ENCODE measurements around the gene SPINT4.
A peak's percentile ranks its signal among the peaks of the same experiment; 100 is the strongest.
"Not testable (repeated sequence)": the region's sequence is repeated elsewhere in the genome, so short reads cannot be mapped to it uniquely, and the experiment has no call there.

Gene SPINT4

DNA sequence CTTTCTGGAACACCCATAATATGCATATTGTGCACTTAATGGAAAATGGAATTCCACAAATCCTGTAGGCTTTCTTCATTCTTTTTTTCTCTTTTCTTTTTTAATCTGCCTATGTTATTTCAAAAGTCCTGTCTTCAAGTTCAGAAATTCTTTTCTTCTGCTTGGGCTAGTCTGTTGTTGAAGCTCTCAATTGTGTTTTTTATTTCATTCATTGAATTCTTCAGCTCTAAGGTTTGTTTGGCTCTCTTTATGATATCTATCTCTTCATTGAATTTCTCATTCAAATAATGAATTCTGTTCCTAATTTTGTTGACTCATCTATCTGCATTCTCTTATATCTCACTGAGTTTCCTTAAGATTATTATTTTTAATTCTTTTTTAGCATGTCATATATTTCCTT, 10.1 kb downstream of the SPINT4 start:
- no peaks in the 10 kb centered on the region for H3K36me3 ChIP-seq (ENCODE audit: control insufficient read depth, insufficient read depth, low read length)

DNA sequence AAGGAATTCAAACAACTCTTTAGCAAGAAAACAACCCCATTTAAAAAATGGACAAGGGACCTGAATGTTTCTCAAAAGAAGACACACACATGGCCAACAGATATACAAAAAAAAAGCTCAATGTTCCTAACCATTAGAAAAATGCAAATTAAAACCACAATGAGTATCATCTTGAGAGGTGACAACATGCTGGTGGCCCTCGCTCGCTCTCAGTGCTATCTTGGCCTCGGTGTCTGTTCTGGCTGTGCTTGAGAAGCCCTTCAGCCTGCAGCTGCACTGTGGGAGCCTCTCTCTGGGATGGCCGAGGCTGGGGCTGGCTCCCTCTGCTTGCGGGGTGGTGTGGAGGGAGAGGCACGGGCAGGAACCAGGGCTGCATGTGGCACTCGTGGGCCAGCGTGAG, 13.4 kb downstream of the SPINT4 start:
- H3K9me3 ChIP-seq (ENCODE audit: control insufficient read depth, insufficient read depth, low read length) = no peaks in the 10 kb centered on the region
- no peak overlapping the region for H3K4me3 ChIP-seq (ENCODE audit: low read depth, low read length)
- H3K4me1 ChIP-seq (ENCODE audit: control insufficient read depth, insufficient read depth, low read length) = no peaks in the 10 kb centered on the region
- H3K27me3 ChIP-seq (ENCODE audit: control insufficient read depth, insufficient read depth, low read length) = no peaks in the 10 kb centered on the region
- H3K9ac ChIP-seq (ENCODE audit: low read depth, low read length) = no peak overlapping the region
- no peaks in the 10 kb centered on the region for H3K36me3 ChIP-seq (ENCODE audit: control insufficient read depth, insufficient read depth, low read length)

More for the DNA sequence above, 10.1 kb downstream of the SPINT4 start:
- Histone ChIP-seq H3K27me3 (ENCODE audit: control insufficient read depth, insufficient read depth, low read length) (no peaks in the 10 kb centered on the region), H3K9ac (ENCODE audit: low read depth, low read length) (no peak overlapping the region), H3K4me1 (ENCODE audit: control insufficient read depth, insufficient read depth, low read length) (no peaks in the 10 kb centered on the region), H3K9me3 (ENCODE audit: control insufficient read depth, insufficient read depth, low read length) (no peaks in the 10 kb centered on the region), H3K4me3 (ENCODE audit: low read depth, low read length) (no peak overlapping the region)

DNA sequence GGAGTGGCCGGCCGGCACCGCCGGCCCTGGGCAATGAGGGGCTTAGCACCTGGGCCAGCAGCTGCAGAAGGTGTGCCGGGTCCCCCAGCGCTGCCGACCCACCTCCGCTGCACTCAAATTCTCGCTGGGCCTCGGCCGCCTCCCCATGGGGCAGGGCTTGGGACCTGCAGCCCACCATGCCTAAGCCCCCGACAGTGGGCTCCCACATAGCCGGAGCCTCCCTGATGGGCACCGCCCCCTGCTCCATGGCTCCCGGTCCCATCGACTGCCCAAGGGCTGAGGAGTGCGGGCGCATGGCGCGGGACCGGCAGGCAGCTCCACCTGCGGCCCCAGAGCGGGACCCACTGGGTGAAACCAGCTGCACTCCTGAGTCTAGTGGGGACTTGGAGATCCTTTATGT, 13.8 kb downstream of the SPINT4 start:
- no peak overlapping the region for H3K4me3 ChIP-seq (ENCODE audit: low read depth, low read length)
- no peak overlapping the region for H3K9ac ChIP-seq (ENCODE audit: low read depth, low read length)
- no peaks in the 10 kb centered on the region for H3K36me3 ChIP-seq (ENCODE audit: control insufficient read depth, insufficient read depth, low read length)
- H3K4me1 ChIP-seq (ENCODE audit: control insufficient read depth, insufficient read depth, low read length) = no peaks in the 10 kb centered on the region
- no peaks in the 10 kb centered on the region for H3K27me3 ChIP-seq (ENCODE audit: control insufficient read depth, insufficient read depth, low read length)
- H3K9me3 ChIP-seq (ENCODE audit: control insufficient read depth, insufficient read depth, low read length) = no peaks in the 10 kb centered on the region

DNA sequence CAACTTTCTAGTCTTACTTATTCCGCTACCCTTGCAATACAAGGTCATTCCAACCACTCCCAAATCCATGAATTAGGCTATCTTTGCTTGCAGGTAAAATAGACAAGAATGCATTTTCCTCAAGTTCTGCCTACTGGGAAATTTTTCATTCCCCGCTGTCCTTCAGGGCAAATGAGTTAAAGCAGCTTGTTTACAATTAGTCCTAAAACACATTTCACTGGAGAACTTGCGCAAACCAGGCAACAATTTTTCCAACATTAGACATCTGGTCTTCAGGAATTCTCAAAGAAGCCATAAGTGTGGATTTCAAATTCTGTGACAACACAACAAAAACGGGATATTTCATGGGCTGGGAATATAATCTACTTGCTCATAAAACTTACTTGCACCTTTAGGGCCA, 20.4 kb downstream of the SPINT4 start:
- H3K36me3 ChIP-seq (ENCODE audit: control insufficient read depth, insufficient read depth, low read length) = no peaks in the 10 kb centered on the region
- no peaks in the 10 kb centered on the region for H3K4me1 ChIP-seq (ENCODE audit: control insufficient read depth, insufficient read depth, low read length)
- H3K9ac ChIP-seq (ENCODE audit: low read depth, low read length) = no peak overlapping the region
- no peaks in the 10 kb centered on the region for H3K9me3 ChIP-seq (ENCODE audit: control insufficient read depth, insufficient read depth, low read length)
- H3K4me3 ChIP-seq (ENCODE audit: low read depth, low read length) = no peak overlapping the region
- no peaks in the 10 kb centered on the region for H3K27me3 ChIP-seq (ENCODE audit: control insufficient read depth, insufficient read depth, low read length)

DNA sequence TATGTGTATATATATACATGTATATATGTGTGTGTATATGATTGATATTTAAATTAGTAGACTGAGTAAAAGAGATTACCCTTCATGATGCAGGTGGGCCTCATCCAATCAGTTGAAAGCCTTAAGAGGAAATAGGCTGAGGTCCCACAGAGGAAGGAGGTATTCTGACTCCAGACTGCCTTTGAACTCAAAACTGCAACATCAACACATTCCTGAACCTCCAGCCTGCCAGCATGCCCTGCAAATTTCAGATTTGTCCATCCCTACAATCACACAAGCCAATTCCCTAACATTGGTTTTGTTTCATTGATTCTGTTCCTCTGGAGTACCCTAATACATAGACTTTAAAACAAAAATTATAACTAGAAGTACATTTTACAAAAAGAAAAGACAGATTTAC, 22.9 kb downstream of the SPINT4 start:
- no peaks in the 10 kb centered on the region for H3K4me1 ChIP-seq (ENCODE audit: control insufficient read depth, insufficient read depth, low read length)
- no peaks in the 10 kb centered on the region for H3K36me3 ChIP-seq (ENCODE audit: control insufficient read depth, insufficient read depth, low read length)
- no peaks in the 10 kb centered on the region for H3K27me3 ChIP-seq (ENCODE audit: control insufficient read depth, insufficient read depth, low read length)
- no peaks in the 10 kb centered on the region for H3K9me3 ChIP-seq (ENCODE audit: control insufficient read depth, insufficient read depth, low read length)
- H3K9ac ChIP-seq (ENCODE audit: low read depth, low read length) = no peak overlapping the region
- no peak overlapping the region for H3K4me3 ChIP-seq (ENCODE audit: low read depth, low read length)

DNA sequence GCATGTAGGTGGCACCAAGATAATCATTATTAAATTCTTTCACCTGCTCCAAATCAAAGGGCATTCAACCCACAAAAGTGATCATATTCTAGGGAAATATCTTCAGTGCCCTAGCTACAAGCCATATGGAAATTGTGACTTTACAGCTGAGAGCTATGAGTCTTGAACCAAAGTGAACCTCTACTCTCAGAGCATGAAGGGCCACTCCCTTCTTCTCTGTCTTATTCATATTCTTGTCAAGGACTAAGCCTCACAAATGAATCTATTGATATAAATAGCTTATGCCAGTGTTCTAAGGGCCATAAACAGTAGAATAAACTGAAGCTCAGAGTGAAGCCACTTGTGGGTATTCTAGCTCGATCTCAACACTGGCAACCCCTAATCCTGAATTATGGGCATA, 29.6 kb downstream of the SPINT4 start:
- Histone ChIP-seq H3K27me3 (ENCODE audit: control insufficient read depth, insufficient read depth, low read length) (no peaks in the 10 kb centered on the region), H3K4me1 (ENCODE audit: control insufficient read depth, insufficient read depth, low read length) (no peaks in the 10 kb centered on the region), H3K9ac (ENCODE audit: low read depth, low read length) (no peak overlapping the region), H3K4me3 (ENCODE audit: low read depth, low read length) (no peak overlapping the region), H3K36me3 (ENCODE audit: control insufficient read depth, insufficient read depth, low read length) (no peaks in the 10 kb centered on the region), H3K9me3 (ENCODE audit: control insufficient read depth, insufficient read depth, low read length) (no peaks in the 10 kb centered on the region)

DNA sequence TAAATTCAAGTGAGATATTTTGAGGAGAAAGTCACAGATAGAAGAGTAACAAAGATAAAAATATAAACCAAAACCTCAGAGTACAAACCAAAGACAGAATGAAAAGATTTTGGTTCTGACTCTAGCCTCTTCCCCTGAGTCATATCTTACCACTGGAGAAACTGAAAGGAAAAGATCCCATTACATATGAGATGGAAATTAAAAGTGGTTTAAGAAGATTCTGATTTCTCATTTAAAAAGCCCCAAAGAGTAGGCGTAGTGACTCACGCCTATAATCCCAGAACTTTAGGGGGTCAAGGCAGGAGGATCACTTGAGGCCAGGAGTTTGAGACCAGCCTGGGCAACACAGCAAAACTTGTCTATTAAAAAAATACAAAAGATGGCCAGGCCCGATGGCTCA, 30.6 kb downstream of the SPINT4 start:
- no peak overlapping the region for H3K9ac ChIP-seq (ENCODE audit: low read depth, low read length)
- H3K9me3 ChIP-seq (ENCODE audit: control insufficient read depth, insufficient read depth, low read length) = no peaks in the 10 kb centered on the region
- H3K4me3 ChIP-seq (ENCODE audit: low read depth, low read length) = no peak overlapping the region
- H3K27me3 ChIP-seq (ENCODE audit: control insufficient read depth, insufficient read depth, low read length) = no peaks in the 10 kb centered on the region
- no peaks in the 10 kb centered on the region for H3K4me1 ChIP-seq (ENCODE audit: control insufficient read depth, insufficient read depth, low read length)
- H3K36me3 ChIP-seq (ENCODE audit: control insufficient read depth, insufficient read depth, low read length) = no peaks in the 10 kb centered on the region

DNA sequence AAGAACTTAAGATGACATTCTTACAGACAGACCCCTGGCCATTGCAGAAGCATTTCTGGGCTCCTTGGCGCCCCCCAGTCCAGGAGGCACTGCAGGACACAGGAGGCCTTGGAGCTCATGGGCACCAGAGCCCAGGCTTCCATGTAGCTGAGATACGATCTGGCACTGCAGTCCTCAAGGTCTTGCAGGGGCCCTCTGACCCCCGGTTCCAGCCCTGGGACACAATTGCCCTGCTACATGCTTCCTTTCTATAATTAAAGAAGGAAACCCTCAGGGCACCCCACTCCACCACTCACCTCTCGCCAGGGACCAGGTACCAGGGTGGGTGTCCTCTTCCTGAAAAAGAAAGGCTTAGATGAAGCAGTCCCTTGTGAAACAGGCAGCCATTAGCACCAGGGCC, 35.9 kb downstream of the SPINT4 start:
- Histone ChIP-seq H3K27me3 (ENCODE audit: control insufficient read depth, insufficient read depth, low read length) (no peaks in the 10 kb centered on the region), H3K4me3 (ENCODE audit: low read depth, low read length) (no peak overlapping the region), H3K36me3 (ENCODE audit: control insufficient read depth, insufficient read depth, low read length) (no peaks in the 10 kb centered on the region), H3K4me1 (ENCODE audit: control insufficient read depth, insufficient read depth, low read length) (no peaks in the 10 kb centered on the region), H3K9me3 (ENCODE audit: control insufficient read depth, insufficient read depth, low read length) (no peaks in the 10 kb centered on the region), H3K9ac (ENCODE audit: low read depth, low read length) (no peak overlapping the region)

DNA sequence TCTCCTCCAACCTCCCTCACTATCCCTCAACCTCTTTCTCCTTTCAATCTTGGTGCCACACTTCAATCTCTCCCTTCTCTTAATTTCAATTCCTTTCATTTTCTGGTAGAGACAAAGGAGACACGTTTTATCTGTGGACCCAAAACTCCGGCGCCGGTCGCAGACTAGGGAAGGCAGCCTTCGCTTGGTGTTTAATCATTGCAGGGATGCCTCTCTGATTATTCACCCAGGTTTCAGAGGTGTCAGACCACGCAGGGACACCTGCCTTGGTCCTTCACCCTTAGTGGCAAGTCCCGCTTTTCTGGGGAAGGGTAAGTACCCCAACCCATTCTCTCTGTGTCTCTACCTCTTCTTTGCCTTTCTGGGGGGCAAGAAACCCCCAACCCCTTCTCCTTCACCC, 37.8 kb downstream of the SPINT4 start:
- not testable (repeated sequence) for H3K4me3 ChIP-seq (ENCODE audit: low read depth, low read length); H3K9ac ChIP-seq (ENCODE audit: low read depth, low read length); H3K36me3 ChIP-seq (ENCODE audit: control insufficient read depth, insufficient read depth, low read length); H3K27me3 ChIP-seq (ENCODE audit: control insufficient read depth, insufficient read depth, low read length); H3K9me3 ChIP-seq (ENCODE audit: control insufficient read depth, insufficient read depth, low read length); H3K4me1 ChIP-seq (ENCODE audit: control insufficient read depth, insufficient read depth, low read length)

DNA sequence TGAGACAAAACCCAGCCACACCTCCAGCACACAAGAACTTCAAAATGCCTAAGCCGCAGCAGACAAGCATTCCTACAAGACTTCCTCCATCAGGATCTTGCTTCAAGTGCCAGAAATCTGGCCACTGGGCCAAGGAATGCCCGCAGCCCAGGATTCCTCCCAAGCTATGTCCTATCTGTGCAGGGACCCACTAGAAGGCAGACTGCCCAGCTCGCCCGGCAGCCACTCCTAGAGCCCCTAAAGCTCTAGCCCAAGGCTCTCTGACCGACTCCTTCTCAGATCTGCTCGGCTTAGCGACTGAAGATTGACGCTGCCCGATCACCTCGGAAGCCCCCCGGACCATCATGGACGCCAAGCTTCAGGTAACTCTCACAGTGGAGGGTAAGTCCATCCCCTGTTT, 39.8 kb downstream of the SPINT4 start:
- H3K9me3 ChIP-seq (ENCODE audit: control insufficient read depth, insufficient read depth, low read length); H3K36me3 ChIP-seq (ENCODE audit: control insufficient read depth, insufficient read depth, low read length); H3K27me3 ChIP-seq (ENCODE audit: control insufficient read depth, insufficient read depth, low read length); H3K9ac ChIP-seq (ENCODE audit: low read depth, low read length); H3K4me3 ChIP-seq (ENCODE audit: low read depth, low read length): not testable (repeated sequence)
- peaks cover 14% of the 10 kb centered on the region for H3K4me1 ChIP-seq (ENCODE audit: control insufficient read depth, insufficient read depth, low read length)

DNA sequence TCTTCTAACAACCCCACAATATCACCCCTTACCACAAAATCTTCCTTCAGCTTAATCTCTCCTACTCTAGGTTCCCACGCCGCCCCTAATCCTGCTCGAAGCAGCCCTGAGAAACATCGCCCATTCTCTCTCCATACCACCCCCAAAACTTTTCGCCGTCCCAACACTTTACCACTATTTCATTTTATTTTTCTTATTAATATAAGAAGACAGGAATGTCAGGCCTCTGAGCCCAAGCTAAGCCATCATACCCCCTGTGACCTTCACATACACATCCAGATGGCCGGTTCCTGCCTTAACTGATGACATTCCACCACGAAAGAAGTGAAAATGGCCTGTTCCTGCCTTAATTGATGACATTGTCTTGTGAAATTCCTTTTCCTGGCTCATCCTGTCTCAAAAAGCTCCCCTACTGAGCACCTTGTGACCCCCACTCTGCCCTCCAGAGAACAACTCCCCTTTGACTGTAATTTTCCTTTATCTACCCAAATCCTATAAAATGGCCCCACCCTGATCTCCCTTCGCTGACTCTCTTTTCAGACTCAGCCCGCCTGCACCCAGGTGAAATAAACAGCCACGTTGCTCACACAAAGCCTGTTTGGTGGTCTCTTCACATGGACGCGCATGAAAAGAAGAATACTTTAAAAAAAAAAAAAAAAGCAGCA, 42.6 kb downstream of the SPINT4 start:
- not testable (repeated sequence) for H3K4me3 ChIP-seq (ENCODE audit: low read depth, low read length); H3K9ac ChIP-seq (ENCODE audit: low read depth, low read length); H3K27me3 ChIP-seq (ENCODE audit: control insufficient read depth, insufficient read depth, low read length); H3K36me3 ChIP-seq (ENCODE audit: control insufficient read depth, insufficient read depth, low read length); H3K9me3 ChIP-seq (ENCODE audit: control insufficient read depth, insufficient read depth, low read length)
- peaks cover 14% of the 10 kb centered on the region for H3K4me1 ChIP-seq (ENCODE audit: control insufficient read depth, insufficient read depth, low read length)

DNA sequence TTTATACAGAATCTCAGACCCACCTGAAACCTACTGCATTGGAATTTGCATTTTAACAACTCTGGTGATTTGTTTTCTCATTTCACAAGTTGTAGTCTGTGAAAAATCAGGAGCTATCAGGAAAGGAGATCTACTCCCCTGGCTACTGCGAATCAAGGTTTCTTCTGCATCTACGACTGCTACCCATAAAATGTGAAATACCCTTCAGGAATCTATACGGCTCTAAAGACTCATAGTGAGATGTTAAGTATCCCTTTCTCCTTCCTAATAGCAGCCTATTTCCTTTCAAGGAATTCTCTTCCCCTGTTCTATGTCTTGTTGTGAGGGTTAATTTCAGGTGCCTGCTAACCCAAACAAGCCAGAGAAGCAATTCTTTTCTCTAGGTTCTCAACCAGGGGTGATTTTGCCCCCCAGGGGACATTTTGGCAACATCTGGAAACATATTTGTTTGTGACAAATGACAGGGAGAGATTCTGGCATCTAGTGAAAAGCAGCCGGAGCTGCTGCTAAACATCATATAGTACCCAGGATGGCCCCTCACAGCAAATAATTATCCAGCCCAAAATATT, 43.2 kb downstream of the SPINT4 start:
- Histone ChIP-seq H3K36me3 (ENCODE audit: control insufficient read depth, insufficient read depth, low read length) (no peaks in the 10 kb centered on the region), H3K4me3 (ENCODE audit: low read depth, low read length) (no peak overlapping the region), H3K27me3 (ENCODE audit: control insufficient read depth, insufficient read depth, low read length) (no peaks in the 10 kb centered on the region), H3K9me3 (ENCODE audit: control insufficient read depth, insufficient read depth, low read length) (no peaks in the 10 kb centered on the region), H3K4me1 (ENCODE audit: control insufficient read depth, insufficient read depth, low read length) (peaks cover 14% of the 10 kb centered on the region), H3K9ac (ENCODE audit: low read depth, low read length) (peak overlapping the region; percentile 54)

Measured in iPS-15b (cell line).